ENCODE measurements around the gene BST2.
A peak's percentile ranks its signal among the peaks of the same experiment; 100 is the strongest.

The BST2 gene

GRCh38 chr19:17389288-17389687 is 16.1 kb downstream of the BST2 start:
- H3K4me3 ChIP-seq (ENCODE audit: control insufficient read depth, low read depth, low read length) = no peak overlapping the region
- TF ChIP-seq CTCF (IDR thresholded peaks at IDR 0.05; ENCODE audit: control insufficient read depth, insufficient read depth, low read depth, low read length, missing control alignments) = no peak
- no peak for DNase-seq (ENCODE audit: low read depth)

GRCh38 chr19:17385878-17386611 is 19.4 kb downstream of the BST2 start:
- DNase-seq (ENCODE audit: low read depth) = no peak
- peak; percentile 97 for TF ChIP-seq CTCF (IDR thresholded peaks at IDR 0.05; ENCODE audit: control insufficient read depth, insufficient read depth, low read depth, low read length, missing control alignments)
- H3K4me3 ChIP-seq (ENCODE audit: control insufficient read depth, low read depth, low read length) = no peak overlapping the region

GRCh38 chr19:17380426-17381138 is 24.8 kb downstream of the BST2 start:
- TF ChIP-seq CTCF (IDR thresholded peaks at IDR 0.05; ENCODE audit: control insufficient read depth, insufficient read depth, low read depth, low read length, missing control alignments) = no peak
- no peak for DNase-seq (ENCODE audit: low read depth)
- no peak overlapping the region for H3K4me3 ChIP-seq (ENCODE audit: control insufficient read depth, low read depth, low read length)

GRCh38 chr19:17379221-17379631 is 26.2 kb downstream of the BST2 start:
- no peak for TF ChIP-seq CTCF (IDR thresholded peaks at IDR 0.05; ENCODE audit: control insufficient read depth, insufficient read depth, low read depth, low read length, missing control alignments)
- no peak overlapping the region for H3K4me3 ChIP-seq (ENCODE audit: control insufficient read depth, low read depth, low read length)
- no peak for DNase-seq (ENCODE audit: low read depth)

GRCh38 chr19:17378271-17378670 is 27.2 kb downstream of the BST2 start:
- no peak overlapping the region for H3K4me3 ChIP-seq (ENCODE audit: control insufficient read depth, low read depth, low read length)
- TF ChIP-seq CTCF (IDR thresholded peaks at IDR 0.05; ENCODE audit: control insufficient read depth, insufficient read depth, low read depth, low read length, missing control alignments) = no peak
- no peak for DNase-seq (ENCODE audit: low read depth)

GRCh38 chr19:17376935-17377600 is 28.4 kb downstream of the BST2 start, which contains the start of gene PLVAP:
Gene PLVAP (minus strand): TSS chr19:17377342. CDS start chr19:17377288, 54 bp downstream.
- H3K4me3 ChIP-seq (ENCODE audit: control insufficient read depth, low read depth, low read length) = no peak within 1 kb of the TSS
- no peak for DNase-seq (ENCODE audit: low read depth)
- no peak for TF ChIP-seq CTCF (IDR thresholded peaks at IDR 0.05; ENCODE audit: control insufficient read depth, insufficient read depth, low read depth, low read length, missing control alignments)

Data from AG09309 (cell line).